K562 (cell line): ENCODE measurements around the gene SLC4A9. TPM values are rescaled to one million over a fixed set of nuclear protein-coding genes. Genes with fewer than 3 reads are reported as not detected.

ENCODE experiments used
- ATAC-seq: fragments of 200-7000 bp; cut with Tn5 transposase; 3 replicates; pipeline ENCODE4 v1.9.1; 2020; ENCODE audit warnings: moderate library complexity
- BruUV-seq: library from RNA; stranded (reverse); fragments of 400-500 nt; replicated peaks from 2 replicates; lab custom pipeline; 2021; lab: Mats Ljungman, UMichigan
- CTCF ChIA-PET: fragments of 300-600 bp; formaldehyde crosslinking; extraction: SDS; loops from one replicate; lab custom pipeline; 2021; ENCODE audit warnings: low intra/inter-chr PET ratio; lab: Yijun Ruan, JAX
- POLR2A ChIA-PET: fragments of 300-600, 350-650 bp; sonication (Branson Sonifier 250); formaldehyde crosslinking; extraction: SDS; loops from one replicate; lab custom pipeline; 2021; ENCODE audit warnings: antibody characterized with exemption, inconsistent platforms; lab: Yijun Ruan, JAX
- DNase-seq, 4 experiments: peaks; one replicate each; pipeline versions ENCODE4 v3.0.0 to v3.0.0-alpha.2; 2011 to 2018; ENCODE audit warnings: low spot score in 3 of 4, mixed read lengths in 3 of 4; ENCODE audit errors: extremely low read depth in 1 of 4
- FAIRE-seq: peaks from 2 replicates; lab custom pipeline; 2011; peaks lifted over from hg19 to GRCh38; lab: Jason Lieb, UNC
- H2AFZ ChIP-seq: 2 replicates; pipeline ENCODE4 v1.6.0; 2011; ENCODE audit warnings: low read depth, low read length, control low read depth, inconsistent platforms
- H3K27ac ChIP-seq: fragments of 200-600 bp; 3 replicates; pipeline ENCODE4 v1.8.0; 2011; ENCODE audit warnings: low read depth, mild to moderate bottlenecking, control low read depth, inconsistent platforms, low read length, moderate library complexity, mixed read lengths; ENCODE audit errors: extremely low read depth
- H3K27me3 ChIP-seq, 2 experiments: fragments of 300-600 bp in 1 of 2; 2 replicates in 1 of 2; 3 replicates in 1 of 2; pipeline versions ENCODE4 v1.6.0 to v1.8.0; 2011; ENCODE audit warnings: inconsistent platforms in 2 of 2, low read length in 2 of 2, mild to moderate bottlenecking in 1 of 2, mixed read lengths in 1 of 2, moderate library complexity in 1 of 2; ENCODE audit not compliant: control insufficient read depth in 2 of 2, insufficient read depth in 2 of 2
- H3K36me3 ChIP-seq: fragments of 300-600 bp; 3 replicates; pipeline ENCODE4 v1.8.0; 2011; ENCODE audit warnings: mild to moderate bottlenecking, low read length, inconsistent platforms; ENCODE audit not compliant: control insufficient read depth, insufficient read depth
- H3K4me1 ChIP-seq, 2 experiments: fragments of 200-600 bp in 1 of 2; replicated peaks in 1 of 2; 2 replicates in 1 of 2; 3 replicates in 1 of 2; pipeline versions ENCODE4 v1.5.1 to v1.8.0; 2011; ENCODE audit warnings: inconsistent platforms in 2 of 2, low read length in 2 of 2, mild to moderate bottlenecking in 1 of 2, mixed read lengths in 1 of 2, moderate library complexity in 1 of 2; ENCODE audit not compliant: control insufficient read depth in 2 of 2, insufficient read depth in 2 of 2
- H3K4me2 ChIP-seq: 2 replicates; pipeline ENCODE4 v1.6.1; 2011; ENCODE audit warnings: low read length, control low read depth, inconsistent platforms, mixed read lengths; ENCODE audit not compliant: insufficient read depth
- H3K4me3 ChIP-seq: fragments of 200-600 bp; sonication (generic), shearing (Covaris generic); 2 replicates; pipeline ENCODE4 v1.5.1; 2016; ENCODE audit warnings: control low read depth, inconsistent platforms
- H3K79me2 ChIP-seq: fragments of 200-600 bp; 3 replicates; pipeline ENCODE4 v1.8.0; 2011; ENCODE audit warnings: low read length, inconsistent platforms; ENCODE audit not compliant: control insufficient read depth, insufficient read depth
- H3K9ac ChIP-seq, 2 experiments: 2 replicates each; pipeline versions ENCODE4 v1.6.0 to v1.6.1; 2011; ENCODE audit warnings: low read depth in 2 of 2, low read length in 2 of 2, control low read depth in 1 of 2, inconsistent platforms in 1 of 2, mild to moderate bottlenecking in 1 of 2, mixed read lengths in 1 of 2; ENCODE audit not compliant: insufficient read depth in 1 of 2
- H3K9me1 ChIP-seq: one replicate; pipeline ENCODE4 v1.6.0; 2011; ENCODE audit warnings: inconsistent platforms, mild to moderate bottlenecking, low read length, moderate library complexity; ENCODE audit not compliant: control insufficient read depth, insufficient read depth
- H3K9me3 ChIP-seq: replicated peaks from 2 replicates; pipeline ENCODE4 v1.5.1; 2011; ENCODE audit warnings: low read depth, low read length, inconsistent platforms; ENCODE audit not compliant: control insufficient read depth, insufficient read depth
- H4K20me1 ChIP-seq: replicated peaks from 2 replicates; pipeline ENCODE4 v1.6.1; 2011; ENCODE audit warnings: low read length, inconsistent platforms, mixed read lengths; ENCODE audit not compliant: control insufficient read depth, insufficient read depth
- ATF3 ChIP-seq, 2 experiments: fragments of 450-650 bp in 1 of 2; sonication (generic) in 1 of 2; formaldehyde crosslinking in 1 of 2; IDR thresholded peaks in 1 of 2; conservative IDR thresholded peaks in 1 of 2; 2 replicates each; pipeline versions ENCODE4 v1.6.1 to v1.8.1; 2016 to 2023; ENCODE audit warnings: mild to moderate bottlenecking in 2 of 2, moderate library complexity in 2 of 2, inconsistent platforms in 1 of 2, missing genetic modification reagents in 1 of 2
- DPF2 ChIP-seq: fragments of 450-650 bp; IDR thresholded peaks from 2 replicates; pipeline ENCODE4 v1.6.1; 2016
- EGR1 ChIP-seq: fragments of 450-650 bp; conservative IDR thresholded peaks from 2 replicates; pipeline ENCODE4 v1.6.1; 2017; ENCODE audit warnings: mild to moderate bottlenecking
- FOSL1 ChIP-seq: fragments of 200-800 bp; sonication (Bioruptor generic); conservative IDR thresholded peaks from 2 replicates; pipeline ENCODE4 v1.6.1; 2016; ENCODE audit warnings: missing genetic modification characterization, missing compliant biosample characterization
- HLTF ChIP-seq: fragments of 450-650 bp; IDR thresholded peaks from 2 replicates; pipeline ENCODE4 v1.6.1; 2016
- JUN ChIP-seq, 2 experiments: sonication (generic) in 1 of 2; formaldehyde crosslinking in 1 of 2; IDR thresholded peaks; 2 replicates each; pipeline versions ENCODE4 v1.6.1 to v1.8.0; 2012 to 2022; ENCODE audit warnings: borderline replicate concordance in 2 of 2, mild to moderate bottlenecking in 2 of 2, improper control_type of control experiment in 1 of 2, low read depth in 1 of 2, low read length in 1 of 2, missing genetic modification reagents in 1 of 2
- JUND ChIP-seq, 2 experiments: IDR thresholded peaks; 2 replicates in 1 of 2; 3 replicates in 1 of 2; pipeline ENCODE4 v1.6.1; 2011; ENCODE audit warnings: borderline replicate concordance in 2 of 2, low read depth in 2 of 2, low read length in 2 of 2, improper control_type of control experiment in 1 of 2, missing biosample characterization in 1 of 2, missing genetic modification characterization in 1 of 2, missing genetic modification reagents in 1 of 2
- MAZ ChIP-seq, 2 experiments: fragments of 450-650 bp in 1 of 2; sonication (generic) in 1 of 2; formaldehyde crosslinking; IDR thresholded peaks in 1 of 2; conservative IDR thresholded peaks in 1 of 2; 2 replicates each; pipeline versions ENCODE4 v1.4.0 to v1.5.0; 2020; ENCODE audit warnings: mild to moderate bottlenecking in 1 of 2, missing genetic modification reagents in 1 of 2
- MBD1 ChIP-seq: fragments of 250-450 bp; sonication (Bioruptor Pico); IDR thresholded peaks from 2 replicates; pipeline ENCODE4 v1.8.0; 2022; ENCODE audit warnings: inconsistent platforms
- NCOA4 ChIP-seq: fragments of 450-650 bp; IDR thresholded peaks from 2 replicates; pipeline ENCODE4 v1.6.1; 2018; ENCODE audit warnings: mild to moderate bottlenecking; ENCODE audit not compliant: partially characterized antibody
- SMARCA4 ChIP-seq: fragments of 450-650 bp; IDR thresholded peaks from 2 replicates; pipeline ENCODE4 v1.6.1; 2016
- ZNF408 ChIP-seq: fragments of 250-450 bp; sonication (Bioruptor Pico); IDR thresholded peaks from 2 replicates; pipeline ENCODE4 v1.4.0; 2020; ENCODE audit warnings: low read depth, mild to moderate bottlenecking, moderate library complexity
- ZNF592 ChIP-seq: fragments of 450-650 bp; IDR thresholded peaks from 2 replicates; pipeline ENCODE4 v1.6.1; 2017; ENCODE audit warnings: antibody characterized with exemption, mild to moderate bottlenecking
- WGBS: fragments of 100-300 bp; shearing (Covaris generic); methylation state at CpG from one replicate; pipeline ENCODE4 v1.1.6; 2016; ENCODE audit warnings: low coverage, mixed read lengths; ENCODE audit not compliant: insufficient coverage; ENCODE audit errors: missing lambda C conversion rate; 5-methylcytosine and 5-hydroxymethylcytosine counted together
- in situ Hi-C: fragments of 300-500 bp; cut with MboI; formaldehyde crosslinking; loops from 4 replicates; pipeline ENCODE4 v1.15.0; 2018; ENCODE audit warnings: inconsistent platforms, mixed read lengths
- intact Hi-C: fragments of 100-400 bp; cut with micrococcal nuclease; formaldehyde crosslinking; loops from 2 replicates; pipeline ENCODE4 v1.14.2; 2022
- polyA plus RNA-seq, 8 experiments: library from polyadenylated mRNA; depleted of rRNA in 4 of 8; stranded (reverse) in 5 of 8; unstranded in 3 of 8; fragments of >200 nt; fragmentation: Nextera tagmentation in 2 of 8; fragmentation: Illumina TruSeq in 1 of 8; extraction: Ambion mirVana in 2 of 8; extraction: Trizol in 1 of 8; gene quantifications; 2 replicates each; pipeline versions ENCODE4 v1.2.1 to v1.2.3, GENCODE V29; 2011 to 2014; ENCODE audit warnings: inconsistent platforms in 1 of 8, missing spikeins in 1 of 8
- total RNA-seq, 7 experiments: library from RNA; depleted of rRNA in 6 of 7; stranded (reverse); fragments of >200 nt in 6 of 7; fragmentation: Illumina TruSeq in 2 of 7; extraction: Trizol in 2 of 7; gene quantifications; 2 replicates each; pipeline versions ENCODE4 v1.2.1 to v1.2.3, GENCODE V29; 2011 to 2021; ENCODE audit warnings: low replicate concordance in 1 of 7

SLC4A9 gene
- total and polyA plus RNA-seq, 9 of the 15 experiments (the other 6 are each of a cell fraction or from before 2014, with no cell fraction given) = 0.05 to 0.13 TPM; not detected in 7

- no peak for FAIRE-seq
- intact Hi-C loops = no loop called here
Observed at GRCh38 chr5:140344683-140345423, 15.1 kb upstream of the SLC4A9 start.

More at GRCh38 chr5:140344683-140345423, 15.1 kb upstream of the SLC4A9 start:
- H3K27me3 ChIP-seq = no peaks in the 10 kb centered on the region
- H4K20me1 ChIP-seq = no peaks in the 10 kb centered on the region
- in situ Hi-C loops = no loop called here
- WGBS = 23% methylated on average over 4 of the region's 4 CpGs
- no peaks in the 10 kb centered on the region for H3K79me2 ChIP-seq
- H3K27ac ChIP-seq = no peak overlapping the region
- ChIA-PET POLR2A (interaction anchor here (0.6 to 2.8 kb wide), 7 partner anchors 8 to 366 kb away, joined by 3 to 19 read pairs (median 3); partner anchors contain the start of gene PFDN1), CTCF (no interaction called here)
- no peaks in the 10 kb centered on the region for H3K9me1 ChIP-seq
- H3K9me3 ChIP-seq = no peaks in the 10 kb centered on the region
- no peak overlapping the region for H3K9ac ChIP-seq
- H3K36me3 ChIP-seq = no peaks in the 10 kb centered on the region
- no TSS peak for BruUV-seq
- H3K4me3 ChIP-seq = no peak overlapping the region
- H2AFZ ChIP-seq = no peak overlapping the region
- ATAC-seq (no peak), DNase-seq (peak; percentile 60 to 76 (median 69))
- TF ChIP-seq MBD1 (CRISPR knock-in tag) (no peak), EGR1 (peak; percentile 92), MAZ (CRISPR knock-in tag; conservative IDR thresholded peaks at IDR 0.05 in 1 of 2, IDR thresholded peaks at IDR 0.05 in 1 of 2) (no peak), HLTF (no peak), FOSL1 (peak; percentile 61), NCOA4 (no peak), SMARCA4 (0 out of 2 replicates have a peak, but pooled peaks have one; percentile 32), DPF2 (0 out of 2 replicates have a peak, but pooled peaks have one; percentile 26), ZNF592 (no peak), ZNF408 (CRISPR knock-in tag) (no peak), JUN (IDR thresholded peaks at IDR 0.05; ENCODE audit: borderline replicate concordance, low read depth, low read length) (peak; percentile 59; the same call in 1 of the 2 replicates), JUN (CRISPR knock-in tag; IDR thresholded peaks at IDR 0.05; ENCODE audit: borderline replicate concordance) (no peak), JUND (IDR thresholded peaks at IDR 0.05; ENCODE audit: borderline replicate concordance, low read depth, low read length) (peak; percentile 59; the same call in 1 of the 2 replicates), JUND (tag; IDR thresholded peaks at IDR 0.05; ENCODE audit: borderline replicate concordance, low read depth, low read length) (no peak; the same call in 2 of the 3 replicates), ATF3 (IDR thresholded peaks at IDR 0.05) (peak; percentile 44; the same call in 1 of the 2 replicates), ATF3 (CRISPR knock-in tag; conservative IDR thresholded peaks at IDR 0.05) (no peak)
- no peak overlapping the region for H3K4me2 ChIP-seq
- peaks cover 13 to 23% of the 10 kb centered on the region in 2 experiments; a peak in 4 of 5 replicates for H3K4me1 ChIP-seq
